Stimulated activated CD8-positive, alpha-beta memory T cell treated with anti-CD3 and anti-CD28 coated beads, Interleukin-15, amount 100 ng/mL, for 1 hour (primary cell): Measurements from ENCODE around the gene SLC7A7.
"Not testable (repeated sequence)": the region's sequence is repeated elsewhere in the genome, so short reads cannot be mapped to it uniquely, and the experiment has no call there.

Experiments
- DNase-seq: peaks from one replicate; pipeline ENCODE4 v3.0.0-alpha.2; 2020; ENCODE audit warnings: low read depth

Gene SLC7A7

GRCh38 chr14:22820731-22821130 is 5.5 kb upstream of the SLC7A7 start:
- no peak for DNase-seq

GRCh38 chr14:22819151-22819988 is 4.1 kb upstream of the SLC7A7 start:
- no peak for DNase-seq

GRCh38 chr14:22814373-22814772 is 862 bp downstream of the SLC7A7 start:
- no peak for DNase-seq

GRCh38 chr14:22813145-22813544 is 2.1 kb downstream of the SLC7A7 start:
- no peak for DNase-seq

GRCh38 chr14:22812744-22813143 is 2.5 kb downstream of the SLC7A7 start:
- no peak for DNase-seq

- DNase-seq = no peak
Observed at GRCh38 chr14:22811722-22812121, 3.5 kb downstream of the SLC7A7 start.

GRCh38 chr14:22808388-22809209 is 6.6 kb downstream of the SLC7A7 start:
- DNase-seq = no peak

GRCh38 chr14:22807432-22808087 is 7.7 kb downstream of the SLC7A7 start:
- DNase-seq = no peak

- DNase-seq = not testable (repeated sequence)
Observed at GRCh38 chr14:22805235-22805634, 10.0 kb downstream of the SLC7A7 start.

GRCh38 chr14:22803687-22803974 is 11.6 kb downstream of the SLC7A7 start:
- no peak for DNase-seq

- no peak for DNase-seq
Observed at GRCh38 chr14:22802860-22803686, 12.2 kb downstream of the SLC7A7 start.

GRCh38 chr14:22801716-22802115 is 13.5 kb downstream of the SLC7A7 start:
- DNase-seq = no peak

- no peak for DNase-seq
Observed at GRCh38 chr14:22800346-22800745, 14.9 kb downstream of the SLC7A7 start.

GRCh38 chr14:22798528-22798927 is 16.7 kb downstream of the SLC7A7 start:
- DNase-seq = no peak

GRCh38 chr14:22797017-22797917 is 18.0 kb downstream of the SLC7A7 start:
- DNase-seq = no peak

- DNase-seq = no peak
Observed at GRCh38 chr14:22796087-22796707, 19.0 kb downstream of the SLC7A7 start.

- no peak for DNase-seq
Observed at GRCh38 chr14:22794551-22794951, 20.7 kb downstream of the SLC7A7 start.

- DNase-seq = no peak
Observed at GRCh38 chr14:22793976-22794375, 21.3 kb downstream of the SLC7A7 start.

GRCh38 chr14:22793550-22793949 is 21.7 kb downstream of the SLC7A7 start:
- not testable (repeated sequence) for DNase-seq

GRCh38 chr14:22792158-22792557 is 23.1 kb downstream of the SLC7A7 start:
- no peak for DNase-seq
